NCI-H128 (cell line): Measurements from ENCODE around the gene COL4A5.
"Not testable (repeated sequence)": the region's sequence is repeated elsewhere in the genome, so short reads cannot be mapped to it uniquely, and the experiment has no call there.

Source experiments
- DNase-seq: peaks from one replicate; lab custom pipeline; 2025; ENCODE audit not compliant: unreplicated experiment; lab: John Stamatoyannopoulos, UW

The COL4A5 gene

DNA sequence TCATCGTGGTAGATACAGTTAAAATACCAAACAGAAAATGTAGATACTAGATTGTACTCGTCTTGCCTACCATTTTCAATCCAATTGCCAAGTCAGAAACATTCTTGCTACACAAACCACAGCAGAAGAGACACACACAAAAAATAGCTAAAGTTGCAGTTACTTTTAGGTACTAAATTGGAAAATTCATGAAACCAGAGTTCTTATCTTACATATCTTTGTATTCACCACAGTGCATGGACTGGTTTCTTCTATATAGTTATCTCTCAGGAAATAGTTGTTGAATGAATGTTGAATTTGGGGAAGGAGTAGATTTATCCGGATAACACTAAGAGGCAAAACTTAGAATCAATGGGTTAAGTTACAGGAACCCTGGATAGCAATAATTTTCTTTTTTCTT lies 14.2 kb downstream of the COL4A5 start:
- DNase-seq, result no peak

DNA sequence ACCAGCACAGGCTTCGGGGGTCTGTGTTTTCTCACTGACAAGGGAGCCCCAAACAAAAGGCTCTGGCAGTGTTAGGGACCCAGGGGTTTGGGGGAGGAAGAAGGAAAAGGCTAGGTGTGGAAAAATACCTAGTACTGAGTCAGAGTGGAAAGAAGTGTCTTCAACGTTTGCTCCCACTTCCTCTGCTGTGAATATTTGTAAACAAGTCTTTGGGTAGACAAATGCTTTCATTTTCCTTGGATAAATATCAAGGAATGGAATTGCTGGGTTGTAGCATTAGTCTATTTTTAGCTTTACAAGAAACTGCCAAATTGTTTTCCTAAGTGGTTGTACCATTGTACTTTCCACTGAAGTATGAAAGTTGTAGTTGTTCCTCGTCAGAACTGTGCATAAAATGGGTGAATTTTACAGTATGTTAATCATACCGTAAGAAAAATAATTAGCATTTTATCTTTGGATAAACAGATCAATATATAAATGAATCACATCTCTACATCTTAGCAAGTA lies 17.4 kb downstream of the COL4A5 start:
- no peak for DNase-seq

DNA sequence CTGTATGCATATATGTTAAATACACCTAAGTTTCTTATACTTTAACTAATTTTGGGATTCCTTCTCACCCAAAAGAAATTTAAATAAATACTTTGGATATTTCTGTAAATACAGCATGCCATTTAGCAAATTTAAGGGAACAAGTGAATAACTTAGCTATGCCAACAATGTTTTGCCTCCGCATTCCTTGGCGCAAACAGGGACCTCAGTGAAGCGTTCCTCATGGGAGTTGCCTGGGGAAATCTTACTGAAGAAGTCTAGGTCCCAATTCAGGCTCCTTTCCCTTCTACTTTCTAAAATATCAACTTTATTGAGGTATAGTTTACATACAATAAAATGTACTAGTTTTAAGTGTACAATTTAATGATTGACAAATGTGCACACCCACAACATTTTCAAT lies 25.0 kb downstream of the COL4A5 start:
- no peak for DNase-seq

DNA sequence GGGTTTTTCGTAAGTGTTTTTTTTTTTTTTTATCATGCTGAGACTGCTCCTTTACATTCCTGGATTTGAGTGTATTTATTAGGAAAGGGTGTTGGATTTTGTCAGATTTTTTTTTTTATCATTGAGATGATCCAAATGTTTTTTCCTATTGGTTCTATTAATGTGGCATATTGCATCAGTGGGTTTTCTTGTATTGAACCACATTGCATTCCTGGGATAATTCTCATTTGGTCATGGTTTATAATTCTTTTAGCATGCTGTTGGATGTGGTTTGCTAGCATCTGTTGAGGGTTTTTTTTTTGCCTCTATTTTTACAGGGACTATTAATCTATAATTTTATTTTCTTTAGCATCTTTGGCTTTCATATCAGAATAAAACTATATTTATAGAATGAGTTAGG lies 28.8 kb downstream of the COL4A5 start:
- no peak for DNase-seq

DNA sequence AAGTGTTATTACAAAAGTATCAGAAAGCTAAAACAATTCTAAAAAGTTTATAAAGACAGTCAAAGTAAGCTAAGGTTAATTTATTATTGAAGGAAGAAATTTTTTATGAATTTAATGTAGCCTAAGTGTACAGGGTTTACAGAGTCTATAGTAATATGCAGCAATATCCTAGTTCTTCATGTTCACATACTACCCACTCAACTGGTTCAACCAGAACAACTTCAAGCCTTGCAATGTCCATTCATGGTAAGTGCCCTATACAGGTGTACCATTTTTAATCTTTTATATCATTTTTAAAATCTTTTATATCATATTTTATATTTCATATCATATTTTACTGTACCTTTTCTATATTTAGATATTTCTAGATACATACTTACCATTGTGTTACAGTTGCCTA lies 34.3 kb downstream of the COL4A5 start:
- no peak for DNase-seq

DNA sequence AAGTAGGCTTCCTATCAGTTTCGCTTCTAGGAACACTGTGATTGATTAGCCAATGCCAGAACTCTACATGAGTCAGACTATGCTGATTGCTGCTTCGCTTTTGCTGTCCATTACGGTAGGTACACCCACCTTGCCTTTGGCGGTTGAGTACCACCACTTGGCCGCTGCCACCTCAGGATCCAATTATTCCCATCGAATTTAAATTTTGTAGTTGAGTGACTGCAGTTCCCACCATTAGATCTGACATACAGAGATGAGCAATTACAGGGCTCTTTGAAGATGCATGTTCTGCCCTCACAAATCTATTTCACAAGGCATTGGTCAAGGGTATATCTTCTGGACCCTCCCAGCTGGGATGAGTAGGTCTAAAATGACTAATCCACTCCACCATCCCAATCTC lies 41.9 kb downstream of the COL4A5 start:
- DNase-seq, result not testable (repeated sequence)

DNA sequence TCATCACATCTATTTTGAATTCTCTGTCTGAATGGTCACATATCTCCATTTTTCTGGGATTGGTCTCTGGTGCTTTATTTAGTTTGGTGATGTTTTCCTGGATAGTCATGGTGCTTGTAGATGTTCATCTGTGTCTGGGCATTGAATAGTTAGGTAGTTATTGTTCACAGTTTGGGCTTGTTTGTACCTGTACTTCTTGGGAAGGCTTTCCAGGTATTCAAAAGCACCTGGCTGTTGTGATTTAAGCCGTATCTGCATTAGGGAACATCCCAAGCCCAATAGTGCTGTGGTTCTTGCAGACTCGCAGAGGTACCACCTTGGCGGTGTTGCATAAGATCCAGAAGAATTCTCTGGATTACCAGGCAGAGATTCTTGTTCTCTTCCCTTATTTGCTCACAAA lies 44.6 kb downstream of the COL4A5 start:
- no peak for DNase-seq

DNA sequence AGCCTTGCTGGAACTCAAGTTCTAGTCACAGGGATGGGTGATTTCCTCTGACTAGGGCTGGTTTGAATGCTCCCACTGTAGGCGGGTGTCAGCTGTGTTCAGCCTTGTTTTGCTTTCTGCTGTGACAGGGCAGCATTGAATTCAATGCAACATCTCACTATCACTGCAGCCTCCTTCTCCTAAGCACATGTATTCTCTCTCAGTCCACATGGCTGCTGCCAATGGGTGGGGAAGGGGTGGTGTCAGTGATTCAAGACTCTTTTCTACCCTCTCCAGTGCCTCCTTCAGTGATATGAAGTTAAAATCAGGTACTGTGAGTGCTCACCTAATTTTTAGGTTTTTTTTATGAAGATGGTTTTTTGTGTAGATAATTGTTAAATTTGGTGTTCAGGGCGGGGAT lies 46.3 kb downstream of the COL4A5 start:
- DNase-seq, result no peak

DNA sequence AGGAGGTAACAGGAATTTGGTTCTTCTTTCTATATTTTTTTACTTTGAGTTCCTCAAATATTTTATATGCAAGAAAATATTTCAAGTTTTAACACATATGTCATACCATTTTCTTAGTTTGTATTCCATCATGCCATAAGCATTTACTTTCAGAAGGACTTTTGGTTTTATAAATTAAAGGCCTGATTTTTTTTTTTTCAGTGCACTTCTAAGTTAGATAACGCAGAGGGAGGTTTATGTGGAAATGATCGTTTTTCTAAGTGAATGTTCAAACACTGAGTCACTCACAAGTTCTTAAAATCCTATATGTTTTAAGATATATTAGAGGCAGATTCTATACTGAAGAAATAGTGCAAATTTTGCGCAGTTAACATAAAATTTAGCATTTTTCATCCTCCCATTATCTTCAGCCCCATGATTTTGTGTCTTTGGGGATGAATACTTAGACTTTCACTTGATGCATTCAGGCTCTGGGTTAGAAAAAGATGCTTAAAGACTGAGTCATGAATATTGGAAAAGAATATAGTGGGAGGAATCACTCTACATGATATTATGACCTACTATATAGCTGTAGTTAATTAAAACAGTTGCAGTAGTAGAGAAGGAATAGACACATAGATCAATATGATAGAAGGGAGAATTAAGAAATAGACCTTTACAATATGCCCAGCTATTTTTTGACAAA lies 54.9 kb downstream of the COL4A5 start:
- DNase-seq, result no peak

DNA sequence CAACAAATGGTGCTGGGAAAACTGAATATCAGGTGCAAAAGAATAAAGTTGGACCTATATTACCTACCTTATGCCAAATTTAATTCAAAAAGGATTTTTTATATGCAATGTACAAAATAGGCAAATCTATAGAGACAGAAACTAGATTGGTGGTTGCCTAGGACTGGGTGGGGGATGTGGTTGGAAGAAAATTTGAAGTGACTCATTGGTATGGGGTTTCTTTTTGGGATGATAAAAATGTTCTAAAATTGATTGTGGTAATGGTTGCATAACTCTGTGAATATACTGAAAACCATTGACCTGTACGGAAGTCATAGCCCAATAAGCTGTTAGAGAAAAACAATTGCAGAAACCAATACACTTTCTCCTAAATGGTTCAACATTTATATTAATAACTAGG lies 72.1 kb downstream of the COL4A5 start:
- no peak for DNase-seq

DNA sequence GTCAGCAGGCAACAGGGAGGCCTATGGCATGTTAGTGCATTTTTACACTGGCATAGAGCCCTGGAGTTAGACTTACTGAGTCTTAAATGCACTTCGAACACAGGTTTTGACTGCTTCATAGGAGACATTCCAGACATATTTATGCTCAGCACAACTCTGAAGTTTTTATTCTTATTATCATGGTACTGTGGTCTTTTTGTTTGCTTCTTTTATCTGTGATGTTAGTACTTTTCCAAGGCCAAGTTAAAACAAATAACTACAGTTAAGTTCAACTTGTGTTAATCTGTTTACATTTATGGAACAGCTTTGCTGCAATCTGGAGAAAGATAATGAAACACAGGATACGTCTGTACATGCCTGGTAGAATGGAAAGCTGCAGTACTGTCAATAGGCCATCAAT lies 76.5 kb downstream of the COL4A5 start:
- no peak for DNase-seq

DNA sequence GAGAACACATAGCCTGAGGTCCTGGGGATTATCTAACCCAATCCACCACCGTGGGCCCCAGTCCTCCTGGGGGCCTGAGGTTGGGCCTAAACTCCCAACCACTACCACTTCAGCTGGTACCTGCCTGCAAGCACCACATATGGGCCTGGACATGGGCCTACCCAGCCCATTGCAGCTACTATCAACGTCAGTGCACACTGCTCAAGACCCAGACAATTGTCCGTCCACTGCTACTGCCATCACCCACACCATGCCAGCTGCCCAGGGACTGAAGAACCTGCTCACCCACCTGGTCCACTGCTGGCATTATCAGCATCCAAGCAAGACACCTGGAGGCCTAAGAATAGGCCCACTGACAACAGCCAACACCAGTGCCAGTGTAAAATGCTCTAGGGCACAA lies 88.1 kb downstream of the COL4A5 start:
- DNase-seq, result no peak

DNA sequence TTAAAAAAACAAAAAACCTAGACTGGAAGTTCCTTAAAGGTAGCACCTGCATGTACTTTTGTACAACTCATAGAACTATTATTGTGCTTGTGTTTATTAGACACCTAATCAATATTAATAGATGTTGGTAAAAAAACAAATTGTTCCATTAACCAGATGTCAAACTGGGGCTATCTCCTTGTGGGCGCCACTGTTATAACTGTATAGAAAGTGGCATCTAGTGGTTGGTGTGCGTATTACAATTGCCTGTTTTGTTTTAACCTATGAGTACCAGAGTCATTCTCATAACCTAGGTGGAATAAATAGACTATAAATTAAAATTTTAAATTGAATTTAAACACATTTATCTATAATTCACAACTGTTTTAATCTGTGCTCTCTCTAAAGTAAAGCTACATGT lies 97.4 kb downstream of the COL4A5 start:
- DNase-seq, result no peak

DNA sequence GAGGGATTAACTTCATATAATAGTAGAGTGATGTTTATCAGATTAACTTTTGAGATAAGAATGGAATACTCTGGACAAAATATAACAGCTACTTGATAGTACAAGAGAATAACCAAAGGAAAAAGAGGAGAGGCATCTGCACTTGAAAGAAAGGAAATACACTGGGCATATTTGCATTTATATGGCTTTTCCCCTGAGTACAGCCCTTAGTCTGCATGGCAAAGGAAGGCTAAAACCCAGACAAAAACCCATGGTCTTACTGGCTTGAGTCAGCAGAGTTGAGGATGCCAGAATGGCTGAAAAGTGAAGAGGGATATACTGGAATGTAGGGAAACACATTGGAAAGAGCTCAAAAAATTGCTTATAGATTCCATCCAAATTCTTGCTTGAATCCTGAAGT lies 101.6 kb downstream of the COL4A5 start:
- DNase-seq, result no peak

DNA sequence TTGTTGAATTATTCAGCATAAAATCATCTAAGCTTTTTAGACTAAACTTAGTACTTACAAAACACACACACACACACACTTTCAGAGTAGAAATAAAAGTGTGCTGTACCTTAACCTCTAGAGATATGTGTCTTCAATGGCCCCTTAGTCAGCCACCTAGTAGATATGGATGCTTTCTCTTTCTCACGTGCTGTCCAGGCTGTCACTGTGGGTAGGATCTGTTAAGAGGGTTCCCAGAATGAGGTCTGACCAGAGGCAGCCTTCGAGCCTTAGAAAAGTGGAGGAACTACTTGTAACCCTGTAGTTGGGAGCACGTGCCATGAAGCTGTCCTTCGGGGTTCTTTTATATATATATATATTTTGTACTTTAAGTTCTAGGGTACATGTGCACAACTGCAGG lies 117.9 kb downstream of the COL4A5 start:
- DNase-seq, result no peak

DNA sequence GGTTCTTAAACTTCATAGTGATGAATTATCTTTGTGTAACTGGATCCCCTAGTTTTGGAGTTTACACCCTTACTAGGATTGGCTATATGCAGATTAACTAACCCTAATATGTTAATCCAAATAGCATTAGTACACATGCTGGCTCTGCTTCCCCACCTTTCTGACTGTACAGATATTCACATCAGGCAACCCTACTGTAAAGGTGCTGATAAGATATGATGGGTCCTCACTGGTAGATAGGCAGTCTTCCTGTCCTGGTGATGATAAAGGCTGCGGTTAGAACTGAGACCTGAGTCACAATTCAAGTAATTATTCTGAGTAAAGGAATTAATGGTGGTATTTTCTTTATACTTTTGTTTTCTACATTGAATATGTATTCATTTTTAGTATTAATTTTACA lies 118.6 kb downstream of the COL4A5 start:
- no peak for DNase-seq

DNA sequence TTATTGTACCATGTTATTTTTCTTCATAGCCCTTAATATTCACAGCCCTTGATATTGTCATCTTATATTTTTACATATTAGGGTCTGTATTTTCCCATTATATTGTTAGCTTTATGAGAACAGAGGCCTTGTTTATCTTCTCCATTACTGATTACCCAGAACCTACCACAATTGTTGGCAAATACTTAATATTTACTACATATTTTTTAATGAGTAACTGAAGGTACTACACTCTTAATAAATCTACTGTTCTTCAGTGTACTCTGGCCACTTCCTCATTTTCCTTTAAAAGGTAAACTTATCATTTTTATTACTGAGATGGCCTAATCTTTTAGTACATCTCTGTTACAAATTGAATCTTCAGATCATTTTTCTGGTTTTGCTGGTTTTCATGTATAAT lies 133.5 kb downstream of the COL4A5 start:
- no peak for DNase-seq

DNA sequence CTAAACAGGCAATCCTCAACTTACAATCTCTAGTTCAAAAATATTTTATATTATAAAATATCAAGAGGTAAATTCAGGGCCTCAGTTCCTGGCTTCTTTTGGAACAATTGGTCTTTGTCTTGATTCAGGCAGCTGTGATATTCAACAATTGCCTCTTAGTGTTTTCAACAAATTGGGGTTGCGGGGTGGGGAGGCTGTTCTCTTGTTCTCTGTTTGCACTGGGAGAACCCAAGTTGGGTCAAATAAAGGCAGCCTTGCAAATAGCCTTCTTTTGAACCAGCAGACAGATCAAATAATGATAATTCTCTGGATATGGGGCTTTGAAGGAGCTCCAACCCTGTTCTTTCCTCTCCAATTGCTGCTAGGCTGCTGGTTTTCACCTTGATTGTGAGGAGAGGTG lies 142.5 kb downstream of the COL4A5 start:
- DNase-seq, result no peak

DNA sequence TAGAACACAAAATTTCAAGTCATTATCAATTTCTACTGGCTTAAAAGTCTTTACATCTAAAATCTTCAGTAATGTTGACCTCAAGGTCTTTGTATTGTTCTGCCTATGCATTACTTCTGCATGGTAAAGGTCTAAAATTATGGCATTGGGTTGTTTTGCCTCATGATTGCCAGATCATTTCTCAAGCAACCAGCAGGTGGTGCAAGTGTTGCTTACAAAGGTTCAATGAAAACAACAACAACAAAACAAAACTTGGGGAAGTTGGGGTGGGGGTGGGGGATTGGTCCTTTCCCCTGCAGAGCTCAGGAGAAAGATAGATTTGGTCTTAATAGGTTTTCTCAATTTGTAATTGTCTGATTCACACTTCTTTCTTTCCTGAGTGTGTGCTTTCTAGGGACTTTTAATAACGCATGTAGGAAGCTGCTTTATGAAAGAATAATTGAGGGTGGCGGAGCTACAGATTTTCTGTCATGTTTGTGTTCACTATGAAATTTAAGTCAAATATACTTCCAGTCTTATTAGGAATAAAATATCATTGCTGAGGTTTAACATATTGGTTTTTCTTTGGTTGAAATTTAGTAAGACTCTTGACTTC lies 145.1 kb downstream of the COL4A5 start:
- no peak for DNase-seq

DNA sequence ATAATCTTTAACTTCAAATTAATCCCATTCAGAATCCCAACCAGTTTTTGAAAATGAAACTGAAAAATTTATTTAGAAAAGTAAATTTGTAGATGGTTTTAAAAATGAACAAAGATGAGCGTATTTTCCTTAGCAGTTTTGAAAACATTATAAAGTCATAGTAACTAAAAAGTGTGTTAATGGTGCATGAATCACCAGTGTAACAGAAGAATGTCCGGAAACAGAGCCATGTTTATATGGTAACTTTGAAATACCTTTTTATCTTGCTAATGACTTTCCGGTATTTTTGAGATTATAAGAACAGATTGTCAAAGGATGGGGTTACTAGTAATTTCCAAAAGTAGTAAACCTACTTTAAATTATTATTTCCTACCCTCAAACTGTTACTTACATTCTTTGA lies 150.9 kb downstream of the COL4A5 start:
- no peak for DNase-seq

DNA sequence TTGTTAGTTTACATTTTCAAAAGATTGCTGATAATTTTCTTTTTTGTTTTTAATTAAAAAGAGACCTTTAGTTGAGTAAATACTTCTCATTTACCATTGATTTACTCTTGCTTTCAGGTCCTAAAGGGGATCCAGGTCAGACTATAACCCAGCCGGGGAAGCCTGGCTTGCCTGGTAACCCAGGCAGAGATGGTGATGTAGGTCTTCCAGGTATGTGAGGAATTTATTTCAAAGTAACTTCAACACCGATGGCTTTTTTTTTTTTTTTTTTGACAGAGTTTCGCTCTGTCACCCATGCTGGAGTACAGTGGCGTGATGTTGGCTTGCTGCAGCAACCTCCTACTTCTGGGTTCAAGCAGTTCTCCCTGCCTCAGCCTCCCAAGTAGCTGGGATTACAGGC lies 161.6 kb downstream of the COL4A5 start:
- no peak for DNase-seq

DNA sequence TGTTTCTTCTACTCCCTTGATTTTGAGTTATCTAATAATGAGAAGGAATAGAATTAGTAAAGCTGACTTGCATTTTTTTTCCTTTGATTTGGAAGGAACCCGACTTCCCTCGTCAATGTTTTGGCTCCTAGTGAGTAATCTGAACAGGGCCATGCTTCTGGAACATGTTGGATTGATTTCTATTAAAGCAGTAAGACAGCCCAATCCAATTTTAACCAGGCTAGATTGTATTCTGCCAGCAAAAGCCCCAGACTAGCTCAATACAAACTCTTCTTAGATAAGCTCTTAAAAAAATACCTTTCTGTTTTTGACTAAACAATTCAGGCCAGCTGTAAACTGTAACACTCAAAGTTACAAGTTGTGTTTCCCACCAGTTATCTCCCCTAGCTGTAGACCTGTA lies 170.5 kb downstream of the COL4A5 start:
- DNase-seq, result no peak

DNA sequence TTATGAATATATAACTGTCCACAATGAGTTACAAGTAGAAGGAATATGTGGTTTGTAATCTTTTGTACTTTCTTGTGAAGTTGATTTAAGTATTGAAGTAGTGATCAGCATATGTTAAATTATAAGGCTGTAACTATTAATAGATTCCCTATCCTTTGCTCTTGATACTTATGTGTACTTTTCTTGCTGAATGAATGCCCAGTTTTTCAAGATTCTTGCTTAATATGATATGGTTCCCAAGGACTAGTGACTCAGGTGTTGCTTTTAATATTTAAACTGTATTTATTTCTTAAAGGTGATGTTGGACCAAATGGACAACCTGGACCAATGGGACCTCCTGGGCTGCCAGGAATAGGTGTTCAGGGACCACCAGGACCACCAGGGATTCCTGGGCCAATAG lies 175.0 kb downstream of the COL4A5 start:
- no peak for DNase-seq
